B cell (primary cell): ENCODE data around the gene LXN. TPM values are rescaled to one million over a fixed set of nuclear protein-coding genes. Genes with fewer than 3 reads are reported as not detected.

Experiments used
- ATAC-seq: fragments of 200-7000 bp; cut with Tn5 transposase; one replicate; pipeline ENCODE4 v1.10.0; 2021; ENCODE audit warnings: low read depth, mild to moderate bottlenecking, moderate number of reproducible peaks, moderate library complexity
- CTCF ChIA-PET: fragments of 350-600 bp; sonication (Branson Sonifier 250); formaldehyde crosslinking; loops from one replicate; lab custom pipeline; 2021; ENCODE audit warnings: antibody characterized with exemption, inconsistent platforms; lab: Charles Lee
- POLR2A ChIA-PET: fragments of 350-600 bp; sonication (Branson Sonifier 250); formaldehyde crosslinking; loops from one replicate; lab custom pipeline; 2021; ENCODE audit warnings: antibody characterized with exemption; lab: Charles Lee
- DNase-seq: peaks from one replicate; pipeline ENCODE4 v3.0.0; 2013
- H2AFZ ChIP-seq: 2 replicates; pipeline ENCODE4 v1.6.1; 2012; ENCODE audit warnings: mild to moderate bottlenecking, low read depth, low read length; ENCODE audit not compliant: insufficient read depth, poor library complexity, severe bottlenecking
- H3K27ac ChIP-seq, 2 donors: 1 replicate in 1 of 2; 2 replicates in 1 of 2; pipeline ENCODE4 v1.5.1; 2012 to 2013; ENCODE audit warnings: low read length in 2 of 2, mild to moderate bottlenecking in 2 of 2, moderate library complexity in 1 of 2
- H3K27me3 ChIP-seq, 4 experiments: fragments of 200-600 bp in 1 of 4; sonication (generic) in 1 of 4; replicated peaks in 1 of 4; 1 replicate in 2 of 4; 2 replicates in 2 of 4; pipeline versions ENCODE4 v1.6.1 to v1.7.0; 2013 to 2016; ENCODE audit warnings: low read length in 3 of 4, mild to moderate bottlenecking in 2 of 4, mixed read lengths in 1 of 4, moderate library complexity in 1 of 4; ENCODE audit not compliant: insufficient read depth in 4 of 4, control insufficient read depth in 3 of 4; ENCODE audit errors: control extremely low read depth in 1 of 4
- H3K36me3 ChIP-seq, 2 experiments: replicated peaks in 1 of 2; 1 replicate in 1 of 2; 2 replicates in 1 of 2; pipeline versions ENCODE4 v1.6.1 to v1.7.1; 2013; ENCODE audit warnings: low read length in 1 of 2; ENCODE audit not compliant: insufficient read depth in 2 of 2, control insufficient read depth in 1 of 2; ENCODE audit errors: control extremely low read depth in 1 of 2, extremely low read depth in 1 of 2
- H3K4me1 ChIP-seq, 2 donors: fragments of 200-600 bp in 1 of 2; sonication (generic) in 1 of 2; 1 replicate in 1 of 2; 2 replicates in 1 of 2; pipeline versions ENCODE4 v1.5.1 to v1.6.1; 2013 to 2017; ENCODE audit warnings: low read length in 2 of 2; ENCODE audit not compliant: control insufficient read depth in 2 of 2, insufficient read depth in 2 of 2
- H3K4me2 ChIP-seq: replicated peaks from 2 replicates; pipeline ENCODE3; 2012; ENCODE audit warnings: mild to moderate bottlenecking, low read depth, low read length; ENCODE audit not compliant: poor library complexity, severe bottlenecking
- H3K4me3 ChIP-seq, 5 experiments: fragments of 200-600 bp in 1 of 5; sonication (generic) in 1 of 5; 1 replicate in 3 of 5; 2 replicates in 2 of 5; pipeline versions ENCODE4 v1.5.1 to v1.7.0; 2011 to 2016; ENCODE audit warnings: low read length in 4 of 5, mild to moderate bottlenecking in 4 of 5, low read depth in 2 of 5, control low read depth in 1 of 5, moderate library complexity in 1 of 5; ENCODE audit not compliant: insufficient read depth in 1 of 5; ENCODE audit errors: control extremely low read depth in 1 of 5, extremely low read depth in 1 of 5
- H3K79me2 ChIP-seq: fragments of 200-600 bp; sonication (generic); one replicate; pipeline ENCODE4 v1.6.0; 2016; ENCODE audit warnings: low read length; ENCODE audit not compliant: control insufficient read depth, insufficient read depth
- H3K9ac ChIP-seq: fragments of 200-600 bp; sonication (generic); 2 replicates; pipeline ENCODE4 v1.6.1; 2017; ENCODE audit warnings: mild to moderate bottlenecking, low read length, moderate library complexity
- H3K9me3 ChIP-seq, 3 donors: one replicate each; pipeline versions ENCODE4 v1.6.1 to v1.7.1; 2013; ENCODE audit warnings: low read length in 2 of 3; ENCODE audit not compliant: control insufficient read depth in 2 of 3, insufficient read depth in 1 of 3; ENCODE audit errors: control extremely low read depth in 1 of 3
- H4K20me1 ChIP-seq: 2 replicates; pipeline ENCODE4 v1.6.0; 2012; ENCODE audit warnings: mild to moderate bottlenecking, low read length; ENCODE audit not compliant: insufficient read depth, control insufficient read depth, poor library complexity, severe bottlenecking
- H3K27ac Mint-ChIP-seq: one replicate; pipeline ENCODE4 v1.8.0; 2021; ENCODE audit warnings: mixed read lengths
- H3K27me3 Mint-ChIP-seq: one replicate; pipeline ENCODE4 v1.8.0; 2021; ENCODE audit warnings: mixed read lengths
- H3K4me1 Mint-ChIP-seq: one replicate; pipeline ENCODE4 v1.8.0; 2021; ENCODE audit warnings: mixed read lengths
- H3K4me3 Mint-ChIP-seq: one replicate; pipeline ENCODE4 v1.8.0; 2021; ENCODE audit warnings: mixed read lengths
- H3K9me3 Mint-ChIP-seq: one replicate; pipeline ENCODE4 v1.8.0; 2022; ENCODE audit warnings: mixed read lengths; ENCODE audit not compliant: insufficient read depth
- CTCF ChIP-seq: fragments of 200-600 bp; IDR thresholded peaks from one replicate; pipeline ENCODE4 v1.8.0; 2022; ENCODE audit warnings: antibody characterized with exemption, mild to moderate bottlenecking
- EZH2 ChIP-seq: IDR thresholded peaks from 2 replicates; pipeline ENCODE4 v1.6.1; 2012; ENCODE audit warnings: borderline replicate concordance, low read depth, mild to moderate bottlenecking, moderate library complexity, low read length; ENCODE audit not compliant: insufficient read depth, poor library complexity, severe bottlenecking
- WGBS: methylation state at CpG from one replicate; pipeline ENCODE4 v1.1.5; 2013; ENCODE audit warnings: missing lambda C conversion rate; ENCODE audit not compliant: insufficient coverage; 5-methylcytosine and 5-hydroxymethylcytosine counted together
- intact Hi-C: fragments of 100-400 bp; cut with micrococcal nuclease; formaldehyde crosslinking; loops from one replicate; pipeline ENCODE4 v1.10.0; 2022
- polyA plus RNA-seq: library from polyadenylated mRNA; depleted of rRNA; stranded (reverse); fragments of >200 nt; gene quantifications from 2 replicates; pipeline ENCODE4 v1.2.3, GENCODE V29; 2012
- total RNA-seq, 2 donors: library from RNA; stranded (reverse); fragments of 120-200 nt in 1 of 2; gene quantifications; 1 replicate in 1 of 2; 2 replicates in 1 of 2; pipeline versions ENCODE4 v1.2.3 to v1.2.4, GENCODE V29; 2013 to 2022

Gene LXN
- total and polyA plus RNA-seq, 2 donors (not counting 1 experiment from before 2014, with no cell fraction given), result 3.2 to 5.1 TPM

GRCh38 chr3:158717576-158717975 is 45.1 kb upstream of the LXN start:
- no peak for ATAC-seq
- H3K4me1 Mint-ChIP-seq, result peaks cover 4% of the 10 kb centered on the region
- Histone ChIP-seq H3K4me1 (no peaks in the 10 kb centered on the region), H3K27me3 (no peaks in the 10 kb centered on the region), H3K36me3 (peaks cover 2% of the 10 kb centered on the region in 2 experiments), H3K4me3 (no peak overlapping the region), H4K20me1 (no peaks in the 10 kb centered on the region), H3K4me2 (no peak overlapping the region), H3K9me3 (no peaks in the 10 kb centered on the region), H3K9ac (no peak overlapping the region), H3K79me2 (no peaks in the 10 kb centered on the region), H3K27ac (no peak overlapping the region), H2AFZ (no peak overlapping the region)
- TF ChIP-seq EZH2 (no peak), CTCF (no peak)
- no peaks in the 10 kb centered on the region for H3K9me3 Mint-ChIP-seq
- no peak for DNase-seq
- H3K27ac Mint-ChIP-seq, result no peak overlapping the region
- 100% methylated on average over 1 of the region's 2 CpGs for whole genome bisulfite sequencing
- POLR2A ChIA-PET, result interaction anchor here (0.7 kb wide), 1 partner anchor 111 kb away, joined by 5 read pairs; no protein-coding TSS in a partner anchor
- CTCF ChIA-PET, result interaction anchor here (1.2 to 7.4 kb wide), 2 partner anchors 10 to 57 kb away, joined by 3 to 51 read pairs; no protein-coding TSS in a partner anchor
- H3K4me3 Mint-ChIP-seq, result no peak overlapping the region
- H3K27me3 Mint-ChIP-seq, result no peaks in the 10 kb centered on the region
- intact Hi-C loops, result no loop called here

- H2AFZ ChIP-seq, result no peak overlapping the region
- no peak overlapping the region for H3K27ac Mint-ChIP-seq
- H3K4me1 ChIP-seq, result no peaks in the 10 kb centered on the region
- ChIA-PET POLR2A (no interaction called here), CTCF (interaction anchor here (0.6 to 7.4 kb wide), 2 partner anchors 14 to 1066 kb away, joined by 3 to 51 read pairs; no protein-coding TSS in a partner anchor)
- H3K9ac ChIP-seq, result no peak overlapping the region
- no peaks in the 10 kb centered on the region for H3K79me2 ChIP-seq
- peaks cover 5% of the 10 kb centered on the region for H3K4me1 Mint-ChIP-seq
- no peaks in the 10 kb centered on the region for H3K27me3 ChIP-seq
- H3K4me3 ChIP-seq, result no peak overlapping the region
- no peaks in the 10 kb centered on the region for H3K9me3 Mint-ChIP-seq
- H4K20me1 ChIP-seq, result no peaks in the 10 kb centered on the region
- TF ChIP-seq CTCF (no peak), EZH2 (no peak)
- no peak for DNase-seq
- no peak for ATAC-seq
- no peaks in the 10 kb centered on the region for H3K9me3 ChIP-seq
- no peak overlapping the region for H3K4me3 Mint-ChIP-seq
- peaks cover 2 to 15% of the 10 kb centered on the region in 2 experiments for H3K36me3 ChIP-seq
- WGBS, result 72% methylated on average over 9 of the region's 9 CpGs
- H3K27ac ChIP-seq, result no peak overlapping the region
- intact Hi-C loops, result no loop called here
- no peaks in the 10 kb centered on the region for H3K27me3 Mint-ChIP-seq
- no peak overlapping the region for H3K4me2 ChIP-seq
These were observed 40.6 kb upstream of the LXN start for GRCh38 chr3:158713094-158713499.
